Esophagus squamous epithelium (tissue), 4 donors: ENCODE results near the gene SLC38A6.

Experiments used
- CTCF ChIP-seq, 6 experiments: fragments of 450-650 bp in 4 of 6; fragments of 200-600 bp in 2 of 6; sonication (generic) in 2 of 6; IDR thresholded peaks; one replicate each; pipeline ENCODE4 v1.5.1; 2016 to 2019; ENCODE audit warnings: antibody characterized with exemption in 6 of 6, mild to moderate bottlenecking in 4 of 6, moderate library complexity in 4 of 6
- POLR2A ChIP-seq, 4 donors: fragments of 450-650 bp; IDR thresholded peaks; one replicate each; pipeline ENCODE4 v1.6.1; 2017; ENCODE audit warnings: antibody characterized with exemption in 4 of 4, mild to moderate bottlenecking in 4 of 4, moderate library complexity in 3 of 4

GRCh38 chr14:61034416-61035120, 53.5 kb downstream of the SLC38A6 start:
- TF ChIP-seq CTCF (IDR thresholded peaks at IDR 0.05) (no peak), POLR2A (IDR thresholded peaks at IDR 0.05) (no peak)
